Lower leg skin (tissue), 4 donors: ENCODE results near the gene POLL. TPM values are rescaled to one million over a fixed set of nuclear protein-coding genes. Genes with fewer than 3 reads are reported as not detected.

Experiments used
- DNase-seq, 2 donors: peaks; one replicate each; pipeline ENCODE4 v3.0.0-alpha.2; 2019; ENCODE audit warnings: low spot score in 2 of 2
- H3K4me3 ChIP-seq: fragments of 200-600 bp; sonication (generic); 2 replicates; pipeline ENCODE4 v1.5.1; 2017; ENCODE audit warnings: mild to moderate bottlenecking, low read depth; ENCODE audit not compliant: poor library complexity, severe bottlenecking
- CTCF ChIP-seq, 3 donors: fragments of 450-650 bp; IDR thresholded peaks; one replicate each; pipeline ENCODE4 v1.5.1; 2016; ENCODE audit warnings: antibody characterized with exemption in 3 of 3, mild to moderate bottlenecking in 3 of 3, moderate library complexity in 2 of 3
- POLR2A ChIP-seq, 2 donors: fragments of 450-650 bp; IDR thresholded peaks; one replicate each; pipeline ENCODE4 v1.6.1; 2016 to 2017; ENCODE audit warnings: antibody characterized with exemption in 2 of 2, mild to moderate bottlenecking in 1 of 2, moderate library complexity in 1 of 2
- WGBS, 2 donors: methylation state at CpG; one replicate each; pipeline ENCODE4 v1.1.5; 2018; 5-methylcytosine and 5-hydroxymethylcytosine counted together
- intact Hi-C: fragments of 100-400 bp; cut with DNase I; formaldehyde crosslinking; loops from one replicate; pipeline ENCODE4 v1.15.0; 2023; ENCODE audit warnings: low total_unique reads
- total RNA-seq, 4 donors: library from RNA; depleted of rRNA; stranded (reverse); fragments of >200 nt; gene quantifications; one replicate each; pipeline ENCODE4 v1.1.0, GENCODE V29; 2016

POLL gene
- total RNA-seq, 4 donors from 2014 or later: 13.6 to 19.9 (median 17.1) TPM

- WGBS, 2 donors: 57 to 61% methylated on average over 5 of the region's 5 CpGs
Measured at GRCh38 chr10:101588879-101589278, 822 bp upstream of the POLL start.

GRCh38 chr10:101585841-101586240, 2.2 kb downstream of the POLL start:
- WGBS, 2 donors: 90 to 91% methylated on average over 9 of the region's 9 CpGs
- intact Hi-C loops: no loop called here
- no peak for DNase-seq
- H3K4me3 ChIP-seq: no peak overlapping the region
- no peak for TF ChIP-seq CTCF (IDR thresholded peaks at IDR 0.05)
- TF ChIP-seq POLR2A (IDR thresholded peaks at IDR 0.05): no peak

More at GRCh38 chr10:101588879-101589278, 822 bp upstream of the POLL start:
- DNase-seq: no peak
- H3K4me3 ChIP-seq: no peak overlapping the region
- intact Hi-C loops: no loop called here
- TF ChIP-seq CTCF (IDR thresholded peaks at IDR 0.05): no peak
- TF ChIP-seq POLR2A (IDR thresholded peaks at IDR 0.05): no peak

GRCh38 chr10:101580486-101581399, 7.3 kb downstream of the POLL start:
- no peak for TF ChIP-seq CTCF (IDR thresholded peaks at IDR 0.05)
- no peak for TF ChIP-seq POLR2A (IDR thresholded peaks at IDR 0.05)
- no peak for DNase-seq
- intact Hi-C loops: no loop called here
- no peak overlapping the region for H3K4me3 ChIP-seq
- WGBS, 2 donors: 84 to 89% methylated on average over 10 of the region's 10 CpGs

GRCh38 chr10:101579516-101579870, 8.6 kb downstream of the POLL start:
- 92 to 97% methylated on average over 11 to 12 of the region's 12 CpGs for WGBS, 2 donors
- intact Hi-C loops: no loop called here
- no peak overlapping the region for H3K4me3 ChIP-seq
- TF ChIP-seq CTCF (IDR thresholded peaks at IDR 0.05) (no peak), POLR2A (IDR thresholded peaks at IDR 0.05) (no peak)
- DNase-seq: no peak

- WGBS, 2 donors: 89 to 92% methylated on average over 13 of the region's 13 CpGs
- no peak overlapping the region for H3K4me3 ChIP-seq
- intact Hi-C loops: no loop called here
- DNase-seq: no peak
- TF ChIP-seq POLR2A (IDR thresholded peaks at IDR 0.05) (no peak), CTCF (IDR thresholded peaks at IDR 0.05) (no peak)
Measured at GRCh38 chr10:101578803-101579515, 9.1 kb downstream of the POLL start.
